Measurements from ENCODE around the gene AHNAK.

The AHNAK gene

DNA sequence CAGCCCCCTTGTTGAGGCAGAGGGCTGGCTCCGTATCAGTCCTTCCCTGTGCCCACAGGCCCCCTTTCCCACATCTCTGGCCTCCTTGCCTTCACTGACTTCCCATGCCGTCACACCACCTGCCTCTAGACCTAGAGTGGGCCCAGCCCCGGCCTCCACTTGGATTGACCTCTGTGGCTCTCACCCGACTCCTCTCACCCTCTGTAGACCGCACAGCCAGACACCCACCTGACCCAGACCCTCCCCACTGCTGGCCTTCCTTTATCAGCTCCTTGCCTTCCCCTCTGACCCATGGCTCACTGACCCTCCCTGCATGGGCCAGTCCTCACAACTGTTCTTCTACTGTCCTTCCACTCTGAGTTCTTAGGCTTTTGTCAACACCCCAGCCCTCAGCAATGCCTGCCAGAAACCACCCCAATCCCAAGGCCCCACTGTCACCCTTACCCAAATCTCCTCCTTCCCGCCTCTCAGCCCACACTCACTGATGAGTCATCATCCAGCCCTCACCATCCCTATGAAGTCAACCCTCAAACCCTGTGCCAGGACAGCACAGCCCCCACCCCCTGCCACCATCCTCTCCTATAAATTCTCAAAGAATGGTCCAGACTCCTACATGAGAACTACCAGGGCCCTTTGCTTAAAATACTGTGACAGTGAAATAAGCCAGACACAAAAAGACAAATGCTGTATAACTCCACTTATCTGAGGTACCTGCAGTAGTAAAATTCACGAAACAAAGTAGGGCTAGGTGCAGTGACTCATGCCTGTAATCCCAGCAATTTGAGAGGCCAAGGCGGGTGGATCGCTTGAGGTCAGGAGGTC is 74.3 kb downstream of the AHNAK start:
- Histone ChIP-seq H3K4me1 (ENCODE audit: control insufficient read depth, insufficient read depth, low read length, unreplicated experiment) (peaks cover 10% of the 10 kb centered on the region), H3K4me3 (ENCODE audit: low read depth, low read length) (no peak overlapping the region), H3K36me3 (ENCODE audit: insufficient read depth, low read length) (no peaks in the 10 kb centered on the region), H2AFZ (ENCODE audit: low read length, unreplicated experiment) (peak overlapping the region; percentile 1), H3K27ac (ENCODE audit: low read depth, low read length) (peak overlapping the region; percentile 17; the same call in 1 of the 2 replicates), H3K79me2 (ENCODE audit: control insufficient read depth, insufficient read depth, low read length, unreplicated experiment) (no peaks in the 10 kb centered on the region), H3K27me3 (ENCODE audit: insufficient read depth, low read length) (no peaks in the 10 kb centered on the region)

DNA sequence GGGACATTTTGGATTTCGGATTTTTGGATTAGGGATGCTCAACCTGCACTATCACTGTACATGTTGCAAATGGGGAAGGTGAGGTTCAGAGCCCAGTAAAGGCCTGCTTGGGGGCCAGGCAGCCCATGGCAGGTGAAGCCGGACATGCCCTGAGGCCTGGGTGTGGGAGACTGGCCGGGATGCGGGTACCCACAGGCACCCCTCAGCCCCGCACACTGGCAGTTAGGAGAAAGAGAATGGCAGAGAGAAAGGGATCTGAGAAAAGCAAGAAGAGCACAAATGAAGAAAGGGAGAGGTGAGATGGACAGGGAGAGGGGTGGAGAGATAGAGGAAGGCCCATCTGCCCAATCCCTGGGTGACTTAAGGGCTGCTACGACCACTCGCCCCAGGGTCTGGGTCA is 75.0 kb downstream of the AHNAK start:
- Histone ChIP-seq H3K4me3 (ENCODE audit: low read depth, low read length) (no peak overlapping the region), H3K27ac (ENCODE audit: low read depth, low read length) (no peak overlapping the region), H2AFZ (ENCODE audit: low read length, unreplicated experiment) (no peak overlapping the region)

DNA sequence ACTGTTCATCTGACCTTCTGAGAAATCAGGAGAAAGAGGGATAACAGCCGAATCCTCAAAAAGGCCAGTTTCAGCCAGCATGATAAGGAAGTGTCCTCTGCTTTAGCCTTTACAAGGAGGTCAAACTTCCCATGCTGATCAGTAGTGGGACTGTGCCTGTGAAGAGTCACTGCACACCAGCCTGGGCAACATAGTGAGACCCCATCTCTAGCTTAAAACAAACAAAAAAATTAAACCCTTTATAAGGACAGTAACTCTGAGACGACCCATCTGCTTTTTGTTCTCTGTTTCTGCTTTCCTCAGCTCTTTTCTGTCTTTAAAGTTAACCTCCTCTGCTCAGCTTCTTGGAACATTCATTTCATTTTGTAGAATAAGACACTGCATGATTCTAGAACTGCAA is 78.0 kb downstream of the AHNAK start:
- no peak overlapping the region for H3K27ac ChIP-seq (ENCODE audit: low read depth, low read length)
- no peaks in the 10 kb centered on the region for H3K27me3 ChIP-seq (ENCODE audit: insufficient read depth, low read length)
- H3K4me1 ChIP-seq (ENCODE audit: control insufficient read depth, insufficient read depth, low read length, unreplicated experiment) = peaks cover 10% of the 10 kb centered on the region
- H3K36me3 ChIP-seq (ENCODE audit: insufficient read depth, low read length) = no peaks in the 10 kb centered on the region
- H3K79me2 ChIP-seq (ENCODE audit: control insufficient read depth, insufficient read depth, low read length, unreplicated experiment) = no peaks in the 10 kb centered on the region
- H3K4me3 ChIP-seq (ENCODE audit: low read depth, low read length) = no peak overlapping the region
- no peak overlapping the region for H2AFZ ChIP-seq (ENCODE audit: low read length, unreplicated experiment)

More for the DNA sequence above, 75.0 kb downstream of the AHNAK start:
- H3K79me2 ChIP-seq (ENCODE audit: control insufficient read depth, insufficient read depth, low read length, unreplicated experiment) = no peaks in the 10 kb centered on the region
- H3K4me1 ChIP-seq (ENCODE audit: control insufficient read depth, insufficient read depth, low read length, unreplicated experiment) = peaks cover 10% of the 10 kb centered on the region
- no peaks in the 10 kb centered on the region for H3K27me3 ChIP-seq (ENCODE audit: insufficient read depth, low read length)
- H3K36me3 ChIP-seq (ENCODE audit: insufficient read depth, low read length) = no peaks in the 10 kb centered on the region

DNA sequence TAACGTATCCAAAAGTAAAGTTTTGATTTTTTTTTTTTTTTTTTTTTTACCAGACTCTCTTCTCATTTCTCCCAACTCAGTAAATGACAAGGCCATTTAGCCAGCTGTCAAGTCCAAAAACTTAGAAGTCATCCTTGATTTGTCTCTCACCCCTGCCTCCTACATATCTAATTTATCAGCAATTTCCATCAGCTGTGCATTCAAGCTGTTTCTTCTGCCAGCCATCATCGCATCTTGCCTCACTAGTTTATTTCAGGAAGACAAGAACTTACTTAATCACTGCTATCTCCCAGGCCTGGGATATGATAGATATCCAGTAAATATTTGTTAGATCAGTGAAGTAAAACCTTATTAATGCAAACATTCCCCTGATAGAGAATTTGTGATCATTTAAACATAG is 80.2 kb downstream of the AHNAK start:
- peaks cover 11% of the 10 kb centered on the region for H3K4me1 ChIP-seq (ENCODE audit: control insufficient read depth, insufficient read depth, low read length, unreplicated experiment)
- H3K36me3 ChIP-seq (ENCODE audit: insufficient read depth, low read length) = no peaks in the 10 kb centered on the region
- H3K79me2 ChIP-seq (ENCODE audit: control insufficient read depth, insufficient read depth, low read length, unreplicated experiment) = no peaks in the 10 kb centered on the region
- H3K4me3 ChIP-seq (ENCODE audit: low read depth, low read length) = no peak overlapping the region
- no peak overlapping the region for H3K27ac ChIP-seq (ENCODE audit: low read depth, low read length)
- no peak overlapping the region for H2AFZ ChIP-seq (ENCODE audit: low read length, unreplicated experiment)
- no peaks in the 10 kb centered on the region for H3K27me3 ChIP-seq (ENCODE audit: insufficient read depth, low read length)

DNA sequence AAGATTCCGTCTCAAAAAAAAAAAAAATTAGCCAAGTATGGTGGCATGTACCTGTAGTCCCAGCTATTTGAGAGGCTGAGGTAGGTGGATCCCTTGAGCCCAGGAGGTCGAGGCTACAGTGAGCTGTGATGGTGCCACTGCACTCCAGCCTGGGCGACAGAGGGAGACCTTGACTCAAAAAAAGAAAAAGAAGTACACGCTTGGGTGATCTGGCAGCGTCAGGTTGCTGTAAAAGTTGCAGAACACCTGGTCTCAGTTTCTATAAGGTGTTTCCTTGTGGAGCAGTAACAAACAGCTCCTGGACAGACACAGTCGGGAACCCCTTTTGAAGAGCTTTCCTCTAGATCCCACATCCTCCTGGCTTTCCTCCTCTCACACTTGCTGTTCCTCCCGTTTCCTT is 82.0 kb downstream of the AHNAK start:
- Histone ChIP-seq H2AFZ (ENCODE audit: low read length, unreplicated experiment) (no peak overlapping the region), H3K27ac (ENCODE audit: low read depth, low read length) (no peak overlapping the region), H3K4me1 (ENCODE audit: control insufficient read depth, insufficient read depth, low read length, unreplicated experiment) (peaks cover 11% of the 10 kb centered on the region), H3K27me3 (ENCODE audit: insufficient read depth, low read length) (no peaks in the 10 kb centered on the region), H3K36me3 (ENCODE audit: insufficient read depth, low read length) (no peaks in the 10 kb centered on the region), H3K79me2 (ENCODE audit: control insufficient read depth, insufficient read depth, low read length, unreplicated experiment) (no peaks in the 10 kb centered on the region), H3K4me3 (ENCODE audit: low read depth, low read length) (no peak overlapping the region)

DNA sequence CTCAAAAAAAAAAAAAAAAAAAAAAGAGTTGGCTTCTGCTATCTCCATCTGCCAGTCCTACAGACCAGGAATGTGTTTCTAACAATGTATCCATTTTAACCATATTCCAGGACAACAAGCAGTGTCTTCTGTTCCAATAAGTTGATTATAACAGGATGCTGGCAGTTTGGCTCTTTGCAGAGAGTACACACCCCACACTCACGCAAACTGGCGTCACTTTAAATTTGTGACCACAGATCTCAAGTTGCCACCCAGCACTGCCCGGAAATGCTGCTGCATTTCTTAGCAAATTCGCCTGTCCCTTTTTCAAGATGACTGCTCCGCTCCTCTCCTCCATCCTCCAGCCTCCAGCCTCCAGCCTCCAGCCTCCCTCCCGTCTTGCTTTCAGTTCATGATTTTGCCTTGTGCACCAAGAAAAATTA is 83.5 kb downstream of the AHNAK start:
- H3K4me1 ChIP-seq (ENCODE audit: control insufficient read depth, insufficient read depth, low read length, unreplicated experiment) = peaks cover 19% of the 10 kb centered on the region
- H3K79me2 ChIP-seq (ENCODE audit: control insufficient read depth, insufficient read depth, low read length, unreplicated experiment) = no peaks in the 10 kb centered on the region
- H2AFZ ChIP-seq (ENCODE audit: low read length, unreplicated experiment) = no peak overlapping the region
- no peaks in the 10 kb centered on the region for H3K27me3 ChIP-seq (ENCODE audit: insufficient read depth, low read length)
- H3K36me3 ChIP-seq (ENCODE audit: insufficient read depth, low read length) = no peaks in the 10 kb centered on the region
- H3K4me3 ChIP-seq (ENCODE audit: low read depth, low read length) = no peak overlapping the region
- H3K27ac ChIP-seq (ENCODE audit: low read depth, low read length) = no peak overlapping the region

DNA sequence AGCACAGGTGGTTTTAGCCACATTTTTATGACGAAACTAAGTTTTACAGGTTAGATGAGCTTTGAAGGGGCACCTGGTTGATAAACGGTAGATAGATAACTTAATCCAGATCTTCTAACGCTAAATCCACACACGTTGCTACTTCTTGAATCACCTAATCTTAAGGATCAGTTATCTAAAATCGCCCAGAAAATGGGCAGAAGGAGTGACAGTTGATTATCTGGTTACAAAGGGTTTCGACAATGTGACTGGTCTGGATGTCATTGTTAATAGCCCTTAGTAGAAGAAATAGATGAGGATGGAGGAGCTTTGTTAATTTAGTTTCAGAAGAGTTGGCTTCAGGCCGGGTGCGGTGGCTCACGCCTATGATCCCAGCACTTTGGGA is 84.1 kb downstream of the AHNAK start:
- H3K4me1 ChIP-seq (ENCODE audit: control insufficient read depth, insufficient read depth, low read length, unreplicated experiment) = peaks cover 19% of the 10 kb centered on the region
- H3K27ac ChIP-seq (ENCODE audit: low read depth, low read length) = peak overlapping the region; percentile 33; the same call in 1 of the 2 replicates
- H3K27me3 ChIP-seq (ENCODE audit: insufficient read depth, low read length) = no peaks in the 10 kb centered on the region
- H2AFZ ChIP-seq (ENCODE audit: low read length, unreplicated experiment) = peak overlapping the region; percentile 65
- H3K4me3 ChIP-seq (ENCODE audit: low read depth, low read length) = no peak overlapping the region
- no peaks in the 10 kb centered on the region for H3K36me3 ChIP-seq (ENCODE audit: insufficient read depth, low read length)
- no peaks in the 10 kb centered on the region for H3K79me2 ChIP-seq (ENCODE audit: control insufficient read depth, insufficient read depth, low read length, unreplicated experiment)

DNA sequence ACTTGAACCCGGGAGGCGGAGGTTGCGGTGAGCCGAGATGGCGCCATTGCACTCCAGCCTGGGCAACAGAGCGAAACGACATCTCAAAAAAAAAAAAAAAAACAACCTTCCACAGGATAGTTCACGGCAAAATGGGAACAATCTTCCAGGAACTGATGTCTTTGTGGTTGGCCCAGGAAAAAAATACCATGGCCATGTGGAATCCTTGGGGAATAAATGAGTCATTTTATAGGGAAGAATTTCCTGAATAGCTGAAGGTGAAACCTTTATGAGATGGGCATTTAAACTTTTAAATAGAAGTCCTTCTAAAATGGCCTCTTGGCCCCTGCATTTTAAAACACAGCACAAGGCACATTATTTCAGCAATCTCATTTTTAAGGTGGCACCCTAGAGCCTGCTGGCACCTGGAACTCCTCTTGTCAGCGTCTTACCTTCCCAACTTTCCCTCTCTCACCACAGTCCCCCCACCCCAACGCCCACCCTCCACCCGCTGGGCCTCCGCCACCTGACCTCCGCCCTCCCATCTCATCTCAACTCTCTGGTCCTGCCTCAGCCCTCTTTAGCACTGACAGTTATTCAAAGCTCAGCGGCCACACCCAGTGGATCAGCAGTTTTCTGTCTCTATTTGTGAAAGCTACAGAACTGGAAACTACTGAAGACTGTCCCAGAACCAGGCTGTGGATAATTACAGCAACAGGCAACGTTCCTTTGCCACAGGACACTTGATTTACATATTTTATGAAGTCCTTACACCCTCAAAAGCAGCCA is 84.7 kb downstream of the AHNAK start:
- peak overlapping the region; percentile 65 for H2AFZ ChIP-seq (ENCODE audit: low read length, unreplicated experiment)
- no peaks in the 10 kb centered on the region for H3K27me3 ChIP-seq (ENCODE audit: insufficient read depth, low read length)
- H3K4me1 ChIP-seq (ENCODE audit: control insufficient read depth, insufficient read depth, low read length, unreplicated experiment) = peaks cover 19% of the 10 kb centered on the region
- H3K4me3 ChIP-seq (ENCODE audit: low read depth, low read length) = no peak overlapping the region
- no peaks in the 10 kb centered on the region for H3K79me2 ChIP-seq (ENCODE audit: control insufficient read depth, insufficient read depth, low read length, unreplicated experiment)
- H3K36me3 ChIP-seq (ENCODE audit: insufficient read depth, low read length) = no peaks in the 10 kb centered on the region
- H3K27ac ChIP-seq (ENCODE audit: low read depth, low read length) = peak overlapping the region; percentile 33; the same call in 1 of the 2 replicates

DNA sequence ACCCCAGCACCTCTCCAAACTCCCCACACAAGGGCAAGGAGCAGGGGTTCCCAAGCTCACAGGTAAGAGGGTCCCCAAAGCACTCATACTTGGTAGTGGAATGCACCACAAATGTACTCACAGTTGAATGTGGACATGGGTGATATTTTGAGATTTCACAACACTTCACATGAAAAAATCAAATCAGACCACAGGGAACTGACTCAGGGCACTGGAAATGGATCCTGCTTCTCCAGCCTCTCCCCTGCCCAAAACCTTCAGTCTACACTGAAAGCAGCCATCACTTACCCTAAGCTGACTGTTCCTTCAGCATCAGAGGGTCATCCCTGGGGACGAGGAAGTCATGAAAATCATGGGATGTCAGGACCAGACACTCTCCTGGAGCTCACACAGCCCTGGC is 87.5 kb downstream of the AHNAK start:
- Histone ChIP-seq H3K27ac (ENCODE audit: low read depth, low read length) (no peak overlapping the region), H3K27me3 (ENCODE audit: insufficient read depth, low read length) (no peaks in the 10 kb centered on the region), H2AFZ (ENCODE audit: low read length, unreplicated experiment) (no peak overlapping the region), H3K79me2 (ENCODE audit: control insufficient read depth, insufficient read depth, low read length, unreplicated experiment) (no peaks in the 10 kb centered on the region), H3K4me3 (ENCODE audit: low read depth, low read length) (no peak overlapping the region), H3K36me3 (ENCODE audit: insufficient read depth, low read length) (no peaks in the 10 kb centered on the region), H3K4me1 (ENCODE audit: control insufficient read depth, insufficient read depth, low read length, unreplicated experiment) (peaks cover 19% of the 10 kb centered on the region)

DNA sequence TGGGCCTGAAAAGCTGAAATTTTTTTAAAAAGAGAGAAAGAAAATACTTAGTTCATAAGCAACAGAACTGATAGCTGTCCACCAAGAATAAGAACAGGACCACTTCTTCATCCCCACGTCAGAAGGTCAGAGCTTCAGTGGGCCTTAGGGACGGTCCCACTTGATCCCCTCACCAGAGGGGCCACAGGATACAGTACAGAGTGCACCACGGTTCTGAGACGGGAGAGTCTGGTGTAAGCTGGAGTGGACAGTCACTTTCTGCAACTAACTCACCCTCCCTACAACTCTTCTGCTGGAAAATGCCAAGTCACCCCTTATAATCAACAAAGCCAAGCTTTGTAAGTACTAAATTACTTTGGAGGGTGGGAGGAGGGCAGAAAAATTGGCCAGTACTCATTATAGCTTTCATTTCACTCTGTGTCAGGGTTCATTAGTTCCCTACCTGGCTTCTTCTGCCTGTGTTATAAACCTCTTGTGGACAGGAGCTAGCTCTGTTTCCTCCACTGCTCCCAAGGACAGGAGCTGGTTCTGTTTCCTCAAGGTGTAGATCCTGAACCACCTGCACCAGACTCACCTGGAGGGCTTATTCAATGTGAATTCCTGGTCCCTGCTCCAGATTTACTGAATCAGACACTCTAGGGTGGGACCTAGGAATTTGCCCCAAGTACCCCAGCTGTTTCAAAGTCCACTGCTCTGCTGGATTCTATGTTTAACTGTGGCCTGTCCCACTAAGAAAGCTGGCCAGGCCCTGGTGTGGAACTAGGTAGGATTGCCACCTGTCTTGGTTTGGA is 88.2 kb downstream of the AHNAK start:
- H3K4me3 ChIP-seq (ENCODE audit: low read depth, low read length) = no peak overlapping the region
- no peaks in the 10 kb centered on the region for H3K79me2 ChIP-seq (ENCODE audit: control insufficient read depth, insufficient read depth, low read length, unreplicated experiment)
- no peak overlapping the region for H2AFZ ChIP-seq (ENCODE audit: low read length, unreplicated experiment)
- no peaks in the 10 kb centered on the region for H3K36me3 ChIP-seq (ENCODE audit: insufficient read depth, low read length)
- no peak overlapping the region for H3K27ac ChIP-seq (ENCODE audit: low read depth, low read length)
- H3K4me1 ChIP-seq (ENCODE audit: control insufficient read depth, insufficient read depth, low read length, unreplicated experiment) = peaks cover 19% of the 10 kb centered on the region
- no peaks in the 10 kb centered on the region for H3K27me3 ChIP-seq (ENCODE audit: insufficient read depth, low read length)
